Left ventricle myocardium inferior (tissue), 1 donor: ENCODE measurements around the gene LRRC32. TPM values are rescaled to one million over a fixed set of nuclear protein-coding genes. Genes with fewer than 3 reads are reported as not detected.

Experiments used
- DNase-seq: peaks from one replicate; pipeline ENCODE4 v3.0.0-alpha.2; 2020
- H3K27ac ChIP-seq: fragments of 200-600 bp; replicated peaks from 2 replicates; pipeline ENCODE4 v1.8.0; 2021
- H3K27me3 ChIP-seq: fragments of 200-600 bp; 2 replicates; pipeline ENCODE4 v1.8.0; 2021; ENCODE audit warnings: low read depth
- H3K36me3 ChIP-seq: fragments of 200-600 bp; 2 replicates; pipeline ENCODE4 v1.8.0; 2021
- H3K4me1 ChIP-seq: fragments of 200-600 bp; 2 replicates; pipeline ENCODE4 v1.8.0; 2021
- H3K4me3 ChIP-seq: fragments of 200-600 bp; 2 replicates; pipeline ENCODE4 v1.8.0; 2021; ENCODE audit warnings: mild to moderate bottlenecking, moderate library complexity
- H3K9me3 ChIP-seq: fragments of 200-600 bp; replicated peaks from 2 replicates; pipeline ENCODE4 v1.8.0; 2021
- CTCF ChIP-seq: fragments of 200-600 bp; IDR thresholded peaks from 2 replicates; pipeline ENCODE4 v1.8.0; 2021; ENCODE audit warnings: antibody characterized with exemption, mild to moderate bottlenecking, borderline replicate concordance
- intact Hi-C: fragments of 100-400 bp; cut with micrococcal nuclease; formaldehyde crosslinking; loops from one replicate; pipeline ENCODE4 v1.11.0; 2022
- total RNA-seq: library from RNA; stranded (reverse); fragmentation: NEBNext Ultra II Directional; extraction: Animal tissue kit (Norgen Biotek cat#: 25700); gene quantifications from one replicate; pipeline ENCODE4 v1.2.1, GENCODE V29; 2021
- donor health status: DM: no; HTN: yes; CAD: no; lungs with severe emphysema.

LRRC32 gene
- total RNA-seq, 1 donor from 2014 or later, result 35.1 TPM

DNA sequence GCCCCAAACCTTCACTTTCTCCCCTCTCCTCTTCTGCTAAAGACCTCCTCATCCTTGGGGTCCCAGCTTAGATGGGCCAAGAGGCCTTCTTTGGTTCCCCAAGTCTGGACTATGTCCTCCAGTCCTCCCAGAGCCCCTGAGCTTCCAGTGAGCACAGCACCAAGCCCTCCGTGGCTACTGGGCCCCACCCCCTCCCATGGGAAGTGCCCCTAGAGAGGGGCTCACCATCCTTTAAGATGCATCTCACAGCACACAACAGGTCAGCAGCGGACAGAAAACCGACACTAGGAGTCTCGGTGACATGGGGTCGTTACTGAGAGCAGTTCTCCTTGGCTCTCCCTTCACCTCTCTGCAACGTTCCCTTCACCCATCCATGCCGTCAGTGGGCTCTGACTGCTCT is 2.7 kb downstream of the LRRC32 start:
- Histone ChIP-seq H3K27ac (peak overlapping the region; percentile 94), H3K4me3 (peak overlapping the region; percentile 78), H3K36me3 (peaks cover 13% of the 10 kb centered on the region), H3K9me3 (no peaks in the 10 kb centered on the region), H3K27me3 (no peaks in the 10 kb centered on the region), H3K4me1 (peaks cover 89% of the 10 kb centered on the region)
- DNase-seq, result no peak
- TF ChIP-seq CTCF, result no peak
- intact Hi-C loops, result no loop called here

- Histone ChIP-seq H3K9me3 (no peaks in the 10 kb centered on the region), H3K36me3 (peaks cover 16% of the 10 kb centered on the region), H3K4me3 (peak overlapping the region; percentile 78), H3K27me3 (no peaks in the 10 kb centered on the region), H3K4me1 (peaks cover 89% of the 10 kb centered on the region), H3K27ac (peak overlapping the region; percentile 94)
- no peak for DNase-seq
- intact Hi-C loops, result no loop called here
- TF ChIP-seq CTCF, result no peak
These were observed 3.2 kb downstream of the LRRC32 start for GRCh38 chr11:76667271-76667818.

DNA sequence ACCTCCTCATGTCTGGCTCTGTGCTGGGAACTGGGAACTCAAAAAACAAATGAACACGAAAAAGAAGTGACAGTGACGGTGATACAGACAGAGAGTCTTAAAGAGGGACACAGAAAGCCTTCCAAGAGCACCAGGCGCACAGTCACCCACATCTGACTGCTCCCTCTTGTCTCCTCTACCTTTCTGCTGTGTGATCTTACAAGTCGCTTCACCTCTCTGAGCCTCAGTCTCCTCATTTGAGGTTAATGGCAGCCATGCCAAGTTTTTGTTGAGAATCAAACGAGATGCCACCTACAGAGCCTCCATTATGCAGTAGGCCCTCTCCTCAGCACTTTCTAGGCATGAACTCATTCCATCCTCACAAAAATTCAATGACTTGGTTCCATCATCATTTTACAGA is 3.7 kb downstream of the LRRC32 start:
- no peak for DNase-seq
- intact Hi-C loops, result no loop called here
- Histone ChIP-seq H3K27ac (peak overlapping the region; percentile 94), H3K9me3 (no peaks in the 10 kb centered on the region), H3K4me3 (peak overlapping the region; percentile 78), H3K4me1 (peaks cover 89% of the 10 kb centered on the region), H3K27me3 (no peaks in the 10 kb centered on the region), H3K36me3 (peaks cover 16% of the 10 kb centered on the region)
- no peak for TF ChIP-seq CTCF

DNA sequence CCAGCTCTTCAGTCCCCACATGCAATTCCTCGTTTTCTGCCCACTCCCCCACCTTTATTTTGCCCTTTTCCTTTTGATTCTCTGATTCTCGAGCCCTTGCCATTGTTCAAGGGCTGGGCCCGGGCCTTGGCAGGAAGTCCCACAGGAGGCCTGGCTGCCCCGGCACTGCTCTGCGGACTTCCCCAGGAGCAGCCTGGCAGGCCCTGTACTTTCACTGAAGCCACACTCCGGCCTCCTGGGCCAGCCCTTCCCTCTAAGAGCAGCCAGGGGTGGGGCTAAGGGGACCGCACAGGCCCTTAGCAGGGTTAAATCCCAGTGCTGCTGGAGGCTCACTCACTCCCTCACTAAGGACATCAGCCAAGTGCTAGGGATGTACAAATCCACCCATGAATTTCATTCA is 4.1 kb downstream of the LRRC32 start:
- H3K4me1 ChIP-seq, result peaks cover 87% of the 10 kb centered on the region
- H3K27ac ChIP-seq, result peak overlapping the region; percentile 94
- no peak for TF ChIP-seq CTCF
- H3K4me3 ChIP-seq, result peak overlapping the region; percentile 78
- no peaks in the 10 kb centered on the region for H3K27me3 ChIP-seq
- peaks cover 16% of the 10 kb centered on the region for H3K36me3 ChIP-seq
- peak; percentile 58 for DNase-seq
- no peaks in the 10 kb centered on the region for H3K9me3 ChIP-seq
- intact Hi-C loops, result no loop called here

- TF ChIP-seq CTCF, result no peak
- Histone ChIP-seq H3K9me3 (no peaks in the 10 kb centered on the region), H3K27ac (peak overlapping the region; percentile 94), H3K27me3 (no peaks in the 10 kb centered on the region), H3K36me3 (peaks cover 19% of the 10 kb centered on the region), H3K4me3 (peak overlapping the region; percentile 78), H3K4me1 (peaks cover 82% of the 10 kb centered on the region)
- intact Hi-C loops, result no loop called here
- no peak for DNase-seq
These were observed 4.6 kb downstream of the LRRC32 start for GRCh38 chr11:76665921-76666351.
